Fibroblast of lung (primary cell): Measurements from ENCODE around the gene CRHR1. TPM values are rescaled to one million over a fixed set of nuclear protein-coding genes. Genes with fewer than 3 reads are reported as not detected.

Experiments
- DNase-seq, 2 donors: peaks; one replicate each; pipeline versions ENCODE4 v3.0.0 to v3.0.0-alpha.2; 2010; ENCODE audit warnings: low read depth in 2 of 2
- H2AFZ ChIP-seq: 2 replicates; pipeline ENCODE4 v1.5.1; 2012; ENCODE audit warnings: low read length, control low read depth, inconsistent platforms
- H3K27ac ChIP-seq: 2 replicates; pipeline ENCODE4 v1.5.1; 2011; ENCODE audit warnings: low read length, control low read depth; ENCODE audit not compliant: insufficient read depth
- H3K27me3 ChIP-seq: 2 replicates; pipeline ENCODE4 v1.5.1; 2011; ENCODE audit warnings: mild to moderate bottlenecking, low read length; ENCODE audit not compliant: control insufficient read depth, insufficient read depth
- H3K36me3 ChIP-seq: 2 replicates; pipeline ENCODE4 v1.5.1; 2011; ENCODE audit warnings: low read length; ENCODE audit not compliant: control insufficient read depth, insufficient read depth
- H3K4me1 ChIP-seq: 2 replicates; pipeline ENCODE4 v1.5.1; 2011; ENCODE audit warnings: low read length; ENCODE audit not compliant: control insufficient read depth, insufficient read depth; ENCODE audit errors: extremely low read depth
- H3K4me2 ChIP-seq: 2 replicates; pipeline ENCODE4 v1.5.1; 2011; ENCODE audit warnings: low read length, control low read depth; ENCODE audit not compliant: insufficient read depth; ENCODE audit errors: extremely low read depth
- H3K4me3 ChIP-seq, 4 experiments: fragments of 200-600 bp in 1 of 4; sonication (generic) in 1 of 4; replicated peaks in 1 of 4; 2 replicates each; pipeline ENCODE4 v1.5.1; 2011 to 2016; ENCODE audit warnings: low read length in 4 of 4, low read depth in 3 of 4, mild to moderate bottlenecking in 3 of 4, control low read depth in 2 of 4, inconsistent platforms in 1 of 4, mixed read lengths in 1 of 4; ENCODE audit not compliant: insufficient read depth in 1 of 4; ENCODE audit errors: control extremely low read depth in 1 of 4
- H3K79me2 ChIP-seq: 2 replicates; pipeline ENCODE4 v1.5.1; 2012; ENCODE audit warnings: mild to moderate bottlenecking, low read length, inconsistent platforms; ENCODE audit not compliant: control insufficient read depth, insufficient read depth
- H3K9ac ChIP-seq: 2 replicates; pipeline ENCODE4 v1.5.1; 2011; ENCODE audit warnings: mild to moderate bottlenecking, low read length, control low read depth; ENCODE audit not compliant: insufficient read depth
- H3K9me3 ChIP-seq: 2 replicates; pipeline ENCODE4 v1.5.1; 2012; ENCODE audit warnings: low read depth, low read length; ENCODE audit not compliant: control insufficient read depth, insufficient read depth
- H4K20me1 ChIP-seq: 2 replicates; pipeline ENCODE4 v1.5.1; 2011; ENCODE audit warnings: low read length; ENCODE audit not compliant: control insufficient read depth, insufficient read depth; ENCODE audit errors: extremely low read depth
- CTCF ChIP-seq, 2 donors: IDR thresholded peaks in 1 of 2; conservative IDR thresholded peaks in 1 of 2; 1 replicate in 1 of 2; 2 replicates in 1 of 2; pipeline ENCODE4 v1.5.1; 2011 to 2012; ENCODE audit warnings: low read length in 2 of 2, control low read depth in 1 of 2, inconsistent platforms in 1 of 2, low read depth in 1 of 2, mild to moderate bottlenecking in 1 of 2
- EZH2 ChIP-seq: IDR thresholded peaks from 2 replicates; pipeline ENCODE4 v1.5.1; 2012; ENCODE audit warnings: low read length, control low read depth, mild to moderate bottlenecking; ENCODE audit errors: missing control alignments
- polyA plus RNA-seq, 2 donors: library from polyadenylated mRNA; depleted of rRNA in 1 of 2; stranded (reverse) in 1 of 2; unstranded in 1 of 2; fragments of >200 nt; gene quantifications; 2 replicates each; pipeline ENCODE4 v1.2.1, GENCODE V29; 2011 to 2012; ENCODE audit warnings: missing spikeins in 1 of 2
- total RNA-seq: library from RNA; depleted of rRNA; stranded (reverse); fragments of >200 nt; gene quantifications from 2 replicates; pipeline ENCODE4 v1.2.1, GENCODE V29; 2014

CRHR1 gene
- total and polyA plus RNA-seq, 2 donors (not counting 1 experiment from before 2014, with no cell fraction given) = not detected

- no peak overlapping the region for H2AFZ ChIP-seq
- TF ChIP-seq CTCF (conservative IDR thresholded peaks at IDR 0.05 in 1 of 2, IDR thresholded peaks at IDR 0.05 in 1 of 2; ENCODE audit: low read depth in 1 of 2, low read length in 2 of 2) = no peak
- TF ChIP-seq EZH2 = no peak
- no peaks in the 10 kb centered on the region for H4K20me1 ChIP-seq
- H3K9ac ChIP-seq = no peak overlapping the region
- H3K27me3 ChIP-seq = peaks cover 4% of the 10 kb centered on the region
- no peaks in the 10 kb centered on the region for H3K9me3 ChIP-seq
- H3K79me2 ChIP-seq = no peaks in the 10 kb centered on the region
- no peaks in the 10 kb centered on the region for H3K4me1 ChIP-seq
- H3K4me2 ChIP-seq = no peak overlapping the region
- DNase-seq = no peak
- H3K27ac ChIP-seq = no peak overlapping the region
- no peaks in the 10 kb centered on the region for H3K36me3 ChIP-seq
- H3K4me3 ChIP-seq = no peak overlapping the region
Observed at GRCh38 chr17:45863857-45864654, 79.9 kb downstream of the CRHR1 start.

- Histone ChIP-seq H3K9ac (no peak overlapping the region), H3K4me2 (no peak overlapping the region), H3K79me2 (no peaks in the 10 kb centered on the region), H3K27me3 (peaks cover 4% of the 10 kb centered on the region), H2AFZ (no peak overlapping the region), H3K36me3 (no peaks in the 10 kb centered on the region), H3K27ac (no peak overlapping the region), H3K9me3 (no peaks in the 10 kb centered on the region), H3K4me1 (no peaks in the 10 kb centered on the region), H3K4me3 (no peak overlapping the region), H4K20me1 (no peaks in the 10 kb centered on the region)
- TF ChIP-seq CTCF (conservative IDR thresholded peaks at IDR 0.05 in 1 of 2, IDR thresholded peaks at IDR 0.05 in 1 of 2; ENCODE audit: low read depth in 1 of 2, low read length in 2 of 2) = no peak
- no peak for TF ChIP-seq EZH2
- DNase-seq = no peak
Observed at GRCh38 chr17:45867171-45867570, 83.1 kb downstream of the CRHR1 start.

- H3K27me3 ChIP-seq = peaks cover 4% of the 10 kb centered on the region
- no peaks in the 10 kb centered on the region for H3K9me3 ChIP-seq
- H3K9ac ChIP-seq = no peak overlapping the region
- H2AFZ ChIP-seq = no peak overlapping the region
- H3K79me2 ChIP-seq = no peaks in the 10 kb centered on the region
- H4K20me1 ChIP-seq = no peaks in the 10 kb centered on the region
- no peak overlapping the region for H3K4me2 ChIP-seq
- DNase-seq = no peak
- TF ChIP-seq CTCF (conservative IDR thresholded peaks at IDR 0.05 in 1 of 2, IDR thresholded peaks at IDR 0.05 in 1 of 2; ENCODE audit: low read depth in 1 of 2, low read length in 2 of 2) (no peak), EZH2 (no peak)
- no peaks in the 10 kb centered on the region for H3K36me3 ChIP-seq
- no peak overlapping the region for H3K4me3 ChIP-seq
- H3K27ac ChIP-seq = no peak overlapping the region
- no peaks in the 10 kb centered on the region for H3K4me1 ChIP-seq
Observed at GRCh38 chr17:45867702-45868101, 83.6 kb downstream of the CRHR1 start.
